HCT116 (cell line): ENCODE results near the gene KPNA5. TPM values are rescaled to one million over a fixed set of nuclear protein-coding genes. Genes with fewer than 3 reads are reported as not detected.

Source experiments
- ATAC-seq: fragments of 200-7000 bp; cut with Tn5 transposase; 2 replicates; pipeline ENCODE4 v1.9.1; 2020; ENCODE audit warnings: mild to moderate bottlenecking, moderate library complexity
- BruUV-seq: library from RNA; stranded (reverse); fragments of 400-500 nt; replicated peaks from 2 replicates; lab custom pipeline; 2021; lab: Mats Ljungman, UMichigan
- CTCF ChIA-PET: fragments of 300-600 bp; sonication (Branson Sonifier 250); formaldehyde crosslinking; loops from one replicate; lab custom pipeline; 2021; ENCODE audit warnings: antibody characterized with exemption; lab: Charles Lee
- POLR2A ChIA-PET: fragments of 300-600, 350-600 bp; sonication (Branson Sonifier 250); formaldehyde crosslinking; loops from one replicate; lab custom pipeline; 2021; ENCODE audit warnings: antibody characterized with exemption; lab: Charles Lee
- RAD21 ChIA-PET, 2 experiments: fragments of 300-600 bp; sonication (Branson Sonifier 250); formaldehyde crosslinking; loops; one replicate each; lab custom pipeline; 2023; ENCODE audit warnings: low total read pairs in 2 of 2; ENCODE audit not compliant: uncharacterized antibody in 2 of 2, unreplicated experiment in 2 of 2, low non-redundant PET in 1 of 2; lab: Charles Lee
- DNase-seq: peaks from one replicate; pipeline ENCODE4 v3.0.0-alpha.2; 2010; ENCODE audit warnings: low read depth, low spot score
- H2AFZ ChIP-seq: fragments of 200-600 bp; shearing (Covaris generic), sonication (generic); 2 replicates; pipeline ENCODE4 v1.6.1; 2017; ENCODE audit warnings: low read depth, mixed run types, mixed read lengths, antibody characterized with exemption, low read length; ENCODE audit not compliant: poor library complexity, severe bottlenecking
- H3K27ac ChIP-seq: 2 replicates; pipeline ENCODE4 v1.5.1; 2012; ENCODE audit warnings: low read depth, low read length
- H3K27me3 ChIP-seq: fragments of 200-600 bp; sonication (generic); 2 replicates; pipeline ENCODE4 v1.6.1; 2016; ENCODE audit warnings: mixed run types, low read length, mixed read lengths; ENCODE audit not compliant: insufficient read depth
- H3K36me3 ChIP-seq, 2 experiments: fragments of 200-500 bp in 1 of 2; fragments of 200-600 bp in 1 of 2; sonication (Bioruptor generic) in 1 of 2; sonication (generic) in 1 of 2; 2 replicates each; pipeline versions ENCODE4 v1.5.1 to v1.6.1; 2014 to 2016; ENCODE audit warnings: low read length in 2 of 2, inconsistent platforms in 1 of 2, mixed read lengths in 1 of 2, mixed run types in 1 of 2; ENCODE audit not compliant: insufficient read depth in 2 of 2, control insufficient read depth in 1 of 2
- H3K4me1 ChIP-seq, 2 experiments: fragments of 200-600 bp in 1 of 2; sonication (generic) in 1 of 2; 2 replicates each; pipeline versions ENCODE4 v1.5.1 to v1.6.1; 2012 to 2017; ENCODE audit warnings: low read length in 2 of 2, inconsistent platforms in 1 of 2, mild to moderate bottlenecking in 1 of 2, mixed read lengths in 1 of 2, mixed run types in 1 of 2, moderate library complexity in 1 of 2; ENCODE audit not compliant: insufficient read depth in 2 of 2, control insufficient read depth in 1 of 2
- H3K4me2 ChIP-seq: fragments of 200-600 bp; sonication (generic); 2 replicates; pipeline ENCODE4 v1.6.1; 2017; ENCODE audit warnings: mixed run types, low read length, mixed read lengths
- H3K4me3 ChIP-seq, 2 experiments: fragments of 200-600 bp in 1 of 2; sonication (generic) in 1 of 2; replicated peaks in 1 of 2; 2 replicates each; pipeline ENCODE4 v1.5.1; 2011 to 2016; ENCODE audit warnings: low read length in 2 of 2, control low read depth in 1 of 2, low read depth in 1 of 2, mild to moderate bottlenecking in 1 of 2, mixed read lengths in 1 of 2, mixed run types in 1 of 2
- H3K79me2 ChIP-seq: fragments of 200-600 bp; sonication (generic); 2 replicates; pipeline ENCODE4 v1.6.1; 2017; ENCODE audit warnings: mild to moderate bottlenecking, mixed run types, low read length, moderate library complexity, mixed read lengths; ENCODE audit not compliant: insufficient read depth
- H3K9ac ChIP-seq: fragments of 200-600 bp; sonication (generic); 2 replicates; pipeline ENCODE4 v1.6.1; 2016; ENCODE audit warnings: low read length, mixed read lengths
- H3K9me2 ChIP-seq: fragments of 200-600 bp; sonication (generic), shearing (Covaris generic); 2 replicates; pipeline ENCODE4 v1.6.1; 2017; ENCODE audit warnings: mixed run types, mild to moderate bottlenecking, moderate library complexity; ENCODE audit not compliant: insufficient read depth
- H3K9me3 ChIP-seq, 2 experiments: fragments of 200-500 bp in 1 of 2; fragments of 200-600 bp in 1 of 2; sonication (Bioruptor generic) in 1 of 2; sonication (generic) in 1 of 2; 2 replicates each; pipeline ENCODE4 v1.6.1; 2014 to 2017; ENCODE audit warnings: low read length in 2 of 2, mixed read lengths in 2 of 2, inconsistent platforms in 1 of 2, low read depth in 1 of 2, mild to moderate bottlenecking in 1 of 2, mixed run types in 1 of 2, moderate library complexity in 1 of 2; ENCODE audit not compliant: control insufficient read depth in 1 of 2, insufficient read depth in 1 of 2
- H4K20me1 ChIP-seq: fragments of 200-600 bp; sonication (generic), shearing (Covaris generic); 2 replicates; pipeline ENCODE4 v1.6.1; 2017; ENCODE audit warnings: mixed run types, mild to moderate bottlenecking, moderate library complexity; ENCODE audit not compliant: insufficient read depth
- ATF3 ChIP-seq: IDR thresholded peaks from 2 replicates; pipeline ENCODE4 v1.6.1; 2012
- CBX3 ChIP-seq: IDR thresholded peaks from 2 replicates; pipeline ENCODE4 v1.6.1; 2012; ENCODE audit warnings: low read depth
- CEBPB ChIP-seq: IDR thresholded peaks from 2 replicates; pipeline ENCODE4 v1.6.1; 2012; ENCODE audit warnings: low read depth
- CTCF ChIP-seq, 3 experiments: fragments of 200-600 bp in 1 of 3; sonication (generic) in 1 of 3; IDR thresholded peaks in 2 of 3; conservative IDR thresholded peaks in 1 of 3; 2 replicates each; pipeline ENCODE4 v1.5.1; 2012 to 2017; ENCODE audit warnings: low read depth in 2 of 3, low read length in 2 of 3, antibody characterized with exemption in 1 of 3, borderline replicate concordance in 1 of 3, control low read depth in 1 of 3, mild to moderate bottlenecking in 1 of 3, mixed read lengths in 1 of 3, mixed run types in 1 of 3, moderate library complexity in 1 of 3; ENCODE audit not compliant: insufficient read depth in 1 of 3
- EGR1 ChIP-seq: IDR thresholded peaks from 2 replicates; pipeline ENCODE4 v1.6.1; 2012; ENCODE audit warnings: low read depth
- ELF1 ChIP-seq: IDR thresholded peaks from 2 replicates; pipeline ENCODE4 v1.6.1; 2012; ENCODE audit warnings: low read depth, borderline replicate concordance
- EZH2 ChIP-seq: fragments of 200-600 bp; sonication (generic); IDR thresholded peaks from 2 replicates; pipeline ENCODE4 v1.6.1; 2017; ENCODE audit warnings: antibody characterized with exemption, mixed run types
- EZH2phosphoT487 ChIP-seq: fragments of 200-600 bp; IDR thresholded peaks from 2 replicates; pipeline ENCODE4 v1.6.1; 2018; ENCODE audit warnings: antibody characterized with exemption, borderline replicate concordance
- JUND ChIP-seq: IDR thresholded peaks from 2 replicates; pipeline ENCODE4 v1.6.1; 2012
- POLR2A ChIP-seq: IDR thresholded peaks from 2 replicates; pipeline ENCODE4 v1.7.0; 2011; ENCODE audit warnings: borderline replicate concordance; ENCODE audit not compliant: insufficient read depth, insufficient read length; ENCODE audit errors: extremely low read depth
- POLR2AphosphoS5 ChIP-seq: IDR thresholded peaks from 2 replicates; pipeline ENCODE4 v1.6.1; 2011; ENCODE audit warnings: mild to moderate bottlenecking, low read depth, low read length, moderate library complexity
- RAD21 ChIP-seq: IDR thresholded peaks from 2 replicates; pipeline ENCODE4 v1.6.1; 2012; ENCODE audit warnings: low read depth, mild to moderate bottlenecking
- REST ChIP-seq: IDR thresholded peaks from 2 replicates; pipeline ENCODE4 v1.6.1; 2012; ENCODE audit warnings: low read depth
- SP1 ChIP-seq: IDR thresholded peaks from 2 replicates; pipeline ENCODE4 v1.6.1; 2012; ENCODE audit warnings: low read depth
- SRF ChIP-seq: IDR thresholded peaks from 2 replicates; pipeline ENCODE4 v1.6.1; 2012; ENCODE audit warnings: low read depth
- YY1 ChIP-seq: IDR thresholded peaks from 2 replicates; pipeline ENCODE4 v1.6.1; 2011; ENCODE audit warnings: low read length, low read depth, moderate library complexity, mild to moderate bottlenecking; ENCODE audit not compliant: insufficient replicate concordance; ENCODE audit errors: extremely low read depth
- ZBTB33 ChIP-seq: IDR thresholded peaks from 2 replicates; pipeline ENCODE4 v1.6.1; 2011; ENCODE audit warnings: mild to moderate bottlenecking, low read length, moderate library complexity; ENCODE audit not compliant: insufficient replicate concordance; ENCODE audit errors: extremely low read depth
- ZFX ChIP-seq: fragments of 450-650 bp; IDR thresholded peaks from 2 replicates; pipeline ENCODE4 v1.6.1; 2017
- intact Hi-C: fragments of 100-400 bp; cut with micrococcal nuclease; formaldehyde crosslinking; loops from 2 replicates; pipeline ENCODE4 v1.10.0; 2022
- total RNA-seq: library from RNA; stranded (reverse); gene quantifications from one replicate; pipeline ENCODE4 v1.2.1, GENCODE V29; 2021; ENCODE audit not compliant: unreplicated experiment

KPNA5 gene
- total RNA-seq, 1 experiment from 2014 or later = 9.8 TPM

- DNase-seq (no peak), ATAC-seq (no peak)
- H3K27me3 ChIP-seq = no peaks in the 10 kb centered on the region
- no peak overlapping the region for H3K4me2 ChIP-seq
- peaks cover 67% of the 10 kb centered on the region for H3K79me2 ChIP-seq
- no peak overlapping the region for H2AFZ ChIP-seq
- BruUV-seq = no TSS peak
- H3K27ac ChIP-seq = no peak overlapping the region
- no peaks in the 10 kb centered on the region for H3K9me3 ChIP-seq
- TF ChIP-seq CBX3 (no peak), ELF1 (no peak), CEBPB (no peak), YY1 (no peak), REST (no peak), JUND (no peak), ZFX (no peak), EZH2 (no peak), EZH2phosphoT487 (no peak), CTCF (IDR thresholded peaks at IDR 0.05 in 2 of 3, conservative IDR thresholded peaks at IDR 0.05 in 1 of 3; ENCODE audit: borderline replicate concordance in 1 of 3, insufficient read depth in 1 of 3, low read depth in 2 of 3, low read length in 2 of 3) (no peak), SP1 (no peak), POLR2AphosphoS5 (no peak), POLR2A (no peak), ATF3 (no peak), ZBTB33 (no peak), EGR1 (no peak), RAD21 (no peak), SRF (no peak)
- peaks cover 3% of the 10 kb centered on the region for H4K20me1 ChIP-seq
- no peaks in the 10 kb centered on the region for H3K9me2 ChIP-seq
- ChIA-PET POLR2A (no interaction called here), CTCF (no interaction called here), RAD21 (no interaction called here)
- no peaks in the 10 kb centered on the region for H3K36me3 ChIP-seq
- peaks cover 10% of the 10 kb centered on the region in 2 experiments; a peak in 1 of 4 replicates for H3K4me1 ChIP-seq
- no peak overlapping the region for H3K4me3 ChIP-seq
- intact Hi-C loops = no loop called here
- H3K9ac ChIP-seq = no peak overlapping the region
Measured at GRCh38 chr6:116685437-116685993, 4.5 kb downstream of the KPNA5 start.
